IMR-90 (cell line): ENCODE data around the gene RNF43. TPM values are rescaled to one million over a fixed set of nuclear protein-coding genes. Genes with fewer than 3 reads are reported as not detected.

ENCODE experiments used
- ATAC-seq: fragments of 200-7000 bp; cut with Tn5 transposase; 2 replicates; pipeline ENCODE4 v1.9.1; 2020; ENCODE audit warnings: low read depth, mild to moderate bottlenecking, moderate library complexity
- BruUV-seq: library from RNA; stranded (reverse); fragments of 400-500 nt; replicated peaks from 2 replicates; lab custom pipeline; 2021; lab: Mats Ljungman, UMichigan
- CTCF ChIA-PET: fragments of 300-600 bp; formaldehyde crosslinking; extraction: SDS; loops from one replicate; lab custom pipeline; 2021; ENCODE audit warnings: antibody characterized with exemption; lab: Yijun Ruan, JAX
- POLR2A ChIA-PET: fragments of 300-600 bp; sonication (Branson Sonifier 250); formaldehyde crosslinking; loops from one replicate; lab custom pipeline; 2022; ENCODE audit warnings: antibody characterized with exemption; ENCODE audit not compliant: unreplicated experiment; lab: Charles Lee
- DNase-seq: peaks from one replicate; pipeline ENCODE4 v3.0.0; 2013
- H2AFZ ChIP-seq: replicated peaks from 2 replicates; pipeline ENCODE3; 2013; ENCODE audit warnings: low read length, mild to moderate bottlenecking; ENCODE audit not compliant: poor library complexity
- H2AK5ac ChIP-seq: 2 replicates; pipeline ENCODE4 v1.6.1; 2013; ENCODE audit warnings: low read depth, low read length, inconsistent platforms
- H2AK9ac ChIP-seq: replicated peaks from 2 replicates; pipeline ENCODE3; 2013; ENCODE audit warnings: mild to moderate bottlenecking, low read depth, low read length, moderate library complexity; ENCODE audit not compliant: poor library complexity
- H2BK120ac ChIP-seq: 2 replicates; pipeline ENCODE4 v1.6.1; 2013; ENCODE audit warnings: low read depth, low read length, inconsistent platforms
- H2BK15ac ChIP-seq: 3 replicates; pipeline ENCODE4 v1.6.1; 2013; ENCODE audit warnings: low read depth, low read length, inconsistent platforms
- H2BK20ac ChIP-seq: 2 replicates; pipeline ENCODE4 v1.6.1; 2013; ENCODE audit warnings: low read depth, mild to moderate bottlenecking, inconsistent platforms, low read length, moderate library complexity
- H2BK5ac ChIP-seq: 2 replicates; pipeline ENCODE4 v1.6.1; 2013; ENCODE audit warnings: mild to moderate bottlenecking, low read depth, low read length, inconsistent platforms; ENCODE audit not compliant: poor library complexity, severe bottlenecking
- H3K14ac ChIP-seq: replicated peaks from 2 replicates; pipeline ENCODE4 v1.6.1; 2013; ENCODE audit warnings: low read depth, low read length, inconsistent platforms
- H3K18ac ChIP-seq: 2 replicates; pipeline ENCODE4 v1.6.1; 2013; ENCODE audit warnings: low read depth, low read length, control low read depth
- H3K23ac ChIP-seq: 2 replicates; pipeline ENCODE4 v1.6.1; 2013; ENCODE audit warnings: low read depth, low read length, inconsistent platforms
- H3K27ac ChIP-seq: 2 replicates; pipeline ENCODE4 v1.5.1; 2013; ENCODE audit warnings: mild to moderate bottlenecking, control low read depth, low read length; ENCODE audit not compliant: insufficient read depth
- H3K27me3 ChIP-seq: 2 replicates; pipeline ENCODE4 v1.6.1; 2013; ENCODE audit warnings: low read length; ENCODE audit not compliant: control insufficient read depth, insufficient read depth
- H3K36me3 ChIP-seq: 2 replicates; pipeline ENCODE4 v1.6.1; 2013; ENCODE audit warnings: low read length, mixed read lengths; ENCODE audit not compliant: control insufficient read depth, insufficient read depth
- H3K4ac ChIP-seq: 2 replicates; pipeline ENCODE4 v1.6.1; 2013; ENCODE audit warnings: low read depth, low read length, inconsistent platforms
- H3K4me1 ChIP-seq: 2 replicates; pipeline ENCODE4 v1.6.1; 2013; ENCODE audit warnings: low read length, mixed read lengths; ENCODE audit not compliant: control insufficient read depth, insufficient read depth
- H3K4me2 ChIP-seq: 2 replicates; pipeline ENCODE4 v1.6.1; 2013; ENCODE audit warnings: low read depth, mild to moderate bottlenecking, control low read depth, low read length, moderate library complexity
- H3K4me3 ChIP-seq: 2 replicates; pipeline ENCODE4 v1.5.1; 2013; ENCODE audit warnings: low read depth, mild to moderate bottlenecking, control low read depth, low read length, moderate library complexity; ENCODE audit not compliant: insufficient read depth
- H3K56ac ChIP-seq: 2 replicates; pipeline ENCODE4 v1.6.1; 2013; ENCODE audit warnings: low read length, inconsistent platforms; ENCODE audit not compliant: insufficient read depth; ENCODE audit errors: extremely low read depth
- H3K79me1 ChIP-seq, 2 experiments: 2 replicates each; pipeline ENCODE4 v1.6.1; 2013; ENCODE audit warnings: low read length in 2 of 2, inconsistent platforms in 1 of 2, low read depth in 1 of 2
- H3K9ac ChIP-seq: 2 replicates; pipeline ENCODE4 v1.6.1; 2013; ENCODE audit warnings: low read depth, low read length, control low read depth
- H3K9me1 ChIP-seq: 2 replicates; pipeline ENCODE4 v1.6.1; 2013; ENCODE audit warnings: low read length, inconsistent platforms; ENCODE audit not compliant: insufficient read depth
- H3K9me3 ChIP-seq: 2 replicates; pipeline ENCODE4 v1.6.1; 2013; ENCODE audit warnings: low read length; ENCODE audit not compliant: control insufficient read depth, insufficient read depth
- H4K20me1 ChIP-seq: 2 replicates; pipeline ENCODE4 v1.6.1; 2013; ENCODE audit warnings: low read length, inconsistent platforms; ENCODE audit not compliant: insufficient read depth
- H4K5ac ChIP-seq: 2 replicates; pipeline ENCODE4 v1.6.1; 2013; ENCODE audit warnings: mild to moderate bottlenecking, low read depth, low read length, control low read depth
- H4K8ac ChIP-seq, 2 experiments: 2 replicates each; pipeline ENCODE4 v1.6.1; 2013; ENCODE audit warnings: low read depth in 2 of 2, low read length in 2 of 2, control low read depth in 1 of 2, inconsistent platforms in 1 of 2
- H4K91ac ChIP-seq: 2 replicates; pipeline ENCODE4 v1.6.1; 2013; ENCODE audit warnings: low read depth, low read length, inconsistent platforms; ENCODE audit not compliant: insufficient read depth
- CEBPB ChIP-seq: IDR thresholded peaks from 2 replicates; pipeline ENCODE4 v1.6.1; 2012; ENCODE audit warnings: low read depth, low read length, improper control_type of control experiment
- CHD1 ChIP-seq: IDR thresholded peaks from 2 replicates; pipeline ENCODE4 v1.6.1; 2012; ENCODE audit warnings: low read depth, low read length, improper control_type of control experiment
- FOS ChIP-seq: fragments of 150-350 bp; IDR thresholded peaks from 2 replicates; pipeline ENCODE4 v1.6.1; 2016; ENCODE audit warnings: low read depth, low read length
- MAFK ChIP-seq: IDR thresholded peaks from 2 replicates; pipeline ENCODE4 v1.6.1; 2012; ENCODE audit warnings: low read depth, low read length, improper control_type of control experiment
- MAZ ChIP-seq: IDR thresholded peaks from 2 replicates; pipeline ENCODE4 v1.6.1; 2012; ENCODE audit warnings: low read depth, mild to moderate bottlenecking, low read length, improper control_type of control experiment, moderate library complexity, borderline replicate concordance
- RAD21 ChIP-seq: IDR thresholded peaks from 2 replicates; pipeline ENCODE4 v1.6.1; 2012; ENCODE audit warnings: low read length, improper control_type of control experiment
- RFX5 ChIP-seq: IDR thresholded peaks from 2 replicates; pipeline ENCODE4 v1.8.0; 2012; ENCODE audit warnings: low read depth, mild to moderate bottlenecking, low read length, moderate library complexity
- WGBS, 2 experiments: methylation state at CpG; one replicate each; pipeline versions ENCODE4 v1.1.5 to v1.1.7; 2013; ENCODE audit warnings: missing lambda C conversion rate in 2 of 2; ENCODE audit not compliant: insufficient read length in 1 of 2; ENCODE audit errors: extremely low coverage in 2 of 2; 5-methylcytosine and 5-hydroxymethylcytosine counted together
- dilution Hi-C: fragments of 300-500 bp; cut with HindIII; formaldehyde crosslinking; loops from one replicate; pipeline ENCODE4 v1.14.3; 2018; ENCODE audit warnings: low sequenced_read_pairs; ENCODE audit not compliant: unreplicated experiment
- in situ Hi-C: fragments of 300-500 bp; cut with MboI; formaldehyde crosslinking; loops from 3 replicates; pipeline ENCODE4 v1.14.3; 2019; ENCODE audit warnings: low sequenced_read_pairs, inconsistent platforms, mixed read lengths
- intact Hi-C: fragments of 100-400 bp; cut with micrococcal nuclease; formaldehyde crosslinking; loops from 2 replicates; pipeline ENCODE4 v1.10.0; 2022
- polyA plus RNA-seq, 3 experiments: library from polyadenylated mRNA; depleted of rRNA; stranded (reverse); fragments of >200 nt; gene quantifications; 2 replicates each; pipeline ENCODE4 v1.2.3, GENCODE V29; 2012; ENCODE audit warnings: low replicate concordance in 1 of 3
- total RNA-seq: library from RNA; depleted of rRNA; stranded (reverse); fragments of >200 nt; gene quantifications from 2 replicates; pipeline ENCODE4 v1.2.3, GENCODE V29; 2012
- TF ChIP-seq, protein P1 (sequence below): conservative IDR thresholded peaks from 2 replicates; pipeline ENCODE4 v1.5.1; 2012; ENCODE audit warnings: mild to moderate bottlenecking, low read depth, low read length, improper control_type of control experiment

Gene RNF43
- total and polyA plus RNA-seq, 2 of the 4 experiments (the other 2 are of a cell fraction) = under 0.01 TPM; not detected in 1

- Histone ChIP-seq H3K4me1 (no peaks in the 10 kb centered on the region), H3K4ac (no peak overlapping the region), H3K36me3 (no peaks in the 10 kb centered on the region), H2AK9ac (no peak overlapping the region), H2BK120ac (no peak overlapping the region), H2AFZ (no peak overlapping the region), H3K23ac (no peak overlapping the region), H3K9me1 (no peaks in the 10 kb centered on the region), H2BK15ac (no peak overlapping the region), H2BK20ac (no peak overlapping the region), H3K79me1 (no peaks in the 10 kb centered on the region), H4K5ac (no peak overlapping the region), H3K4me2 (no peak overlapping the region), H3K27me3 (peaks cover 23% of the 10 kb centered on the region), H4K20me1 (no peaks in the 10 kb centered on the region), H3K18ac (no peak overlapping the region), H3K14ac (no peak overlapping the region), H4K8ac (no peak overlapping the region), H2BK5ac (no peak overlapping the region), H3K9ac (no peak overlapping the region), H4K91ac (no peak overlapping the region), H3K9me3 (no peaks in the 10 kb centered on the region), H2AK5ac (no peak overlapping the region), H3K4me3 (no peak overlapping the region), H3K27ac (no peak overlapping the region), H3K56ac (no peak overlapping the region)
- no peak for DNase-seq
- intact Hi-C loops (no loop called here), in situ Hi-C loops (no loop called here), dilution Hi-C loops (no loop called here)
- WGBS, 2 experiments = 38% methylated on average over 1 of the region's 4 CpGs; no CpG with 5 or more reads in 1 of the 2 experiments
- POLR2A ChIA-PET = no interaction called here
- ATAC-seq = no peak
- no peak for TF ChIP-seq RAD21
- no peak for TF ChIP-seq MAFK
- TF ChIP-seq CHD1 = no peak
- no peak for TF ChIP-seq RFX5
- TF ChIP-seq, protein P1, sequence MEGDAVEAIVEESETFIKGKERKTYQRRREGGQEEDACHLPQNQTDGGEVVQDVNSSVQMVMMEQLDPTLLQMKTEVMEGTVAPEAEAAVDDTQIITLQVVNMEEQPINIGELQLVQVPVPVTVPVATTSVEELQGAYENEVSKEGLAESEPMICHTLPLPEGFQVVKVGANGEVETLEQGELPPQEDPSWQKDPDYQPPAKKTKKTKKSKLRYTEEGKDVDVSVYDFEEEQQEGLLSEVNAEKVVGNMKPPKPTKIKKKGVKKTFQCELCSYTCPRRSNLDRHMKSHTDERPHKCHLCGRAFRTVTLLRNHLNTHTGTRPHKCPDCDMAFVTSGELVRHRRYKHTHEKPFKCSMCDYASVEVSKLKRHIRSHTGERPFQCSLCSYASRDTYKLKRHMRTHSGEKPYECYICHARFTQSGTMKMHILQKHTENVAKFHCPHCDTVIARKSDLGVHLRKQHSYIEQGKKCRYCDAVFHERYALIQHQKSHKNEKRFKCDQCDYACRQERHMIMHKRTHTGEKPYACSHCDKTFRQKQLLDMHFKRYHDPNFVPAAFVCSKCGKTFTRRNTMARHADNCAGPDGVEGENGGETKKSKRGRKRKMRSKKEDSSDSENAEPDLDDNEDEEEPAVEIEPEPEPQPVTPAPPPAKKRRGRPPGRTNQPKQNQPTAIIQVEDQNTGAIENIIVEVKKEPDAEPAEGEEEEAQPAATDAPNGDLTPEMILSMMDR = no peak
- TF ChIP-seq MAZ = no peak
- TF ChIP-seq CEBPB = no peak
- no peak for TF ChIP-seq FOS
- no TSS peak for BruUV-seq
- CTCF ChIA-PET = no interaction called here
Measured at GRCh38 chr17:58376472-58377000, 40.8 kb downstream of the RNF43 start.
